ENCODE results near the gene SMAP2.
"Not testable (repeated sequence)": the region's sequence is repeated elsewhere in the genome, so short reads cannot be mapped to it uniquely, and the experiment has no call there.

Gene SMAP2

GRCh38 chr1:40372658-40373322 lies 737 bp upstream of the SMAP2 start:
- no peak for DNase-seq

GRCh38 chr1:40377512-40377911 lies 4.0 kb downstream of the SMAP2 start:
- no peak for DNase-seq

- no peak for DNase-seq
Observed at GRCh38 chr1:40379785-40380452, 6.4 kb downstream of the SMAP2 start.

- no peak for DNase-seq
Observed at GRCh38 chr1:40380817-40381216, 7.3 kb downstream of the SMAP2 start.

- DNase-seq: no peak
Observed at GRCh38 chr1:40381268-40382107, 8.0 kb downstream of the SMAP2 start.

- no peak for DNase-seq
Observed at GRCh38 chr1:40382108-40382460, 8.6 kb downstream of the SMAP2 start.

- DNase-seq: no peak
Observed at GRCh38 chr1:40382601-40383000, 9.1 kb downstream of the SMAP2 start.

- DNase-seq: no peak
Observed at GRCh38 chr1:40383095-40383487, 9.6 kb downstream of the SMAP2 start.

- no peak for DNase-seq
Observed at GRCh38 chr1:40383488-40384412, 10.2 kb downstream of the SMAP2 start.

GRCh38 chr1:40384413-40384762 lies 10.9 kb downstream of the SMAP2 start:
- DNase-seq: no peak

- DNase-seq: no peak
Observed at GRCh38 chr1:40384887-40385286, 11.4 kb downstream of the SMAP2 start.

- DNase-seq: no peak
Observed at GRCh38 chr1:40385437-40386358, 12.2 kb downstream of the SMAP2 start.

GRCh38 chr1:40386359-40386723 lies 12.8 kb downstream of the SMAP2 start:
- DNase-seq: no peak

GRCh38 chr1:40386796-40387195 lies 13.3 kb downstream of the SMAP2 start:
- DNase-seq: no peak

GRCh38 chr1:40387381-40388306 lies 14.1 kb downstream of the SMAP2 start:
- not testable (repeated sequence) for DNase-seq

- not testable (repeated sequence) for DNase-seq
Observed at GRCh38 chr1:40388456-40389321, 15.2 kb downstream of the SMAP2 start.

GRCh38 chr1:40389322-40389803 lies 15.8 kb downstream of the SMAP2 start:
- DNase-seq: no peak

- DNase-seq: no peak
Observed at GRCh38 chr1:40389871-40390560, 16.5 kb downstream of the SMAP2 start.

GRCh38 chr1:40390857-40391256 lies 17.3 kb downstream of the SMAP2 start:
- no peak for DNase-seq

All from NCI-H510A treated with DMSO at 0.1 percent for 48 hours (cell line).